Measurements from ENCODE around the gene OR2AE1.

DNA sequence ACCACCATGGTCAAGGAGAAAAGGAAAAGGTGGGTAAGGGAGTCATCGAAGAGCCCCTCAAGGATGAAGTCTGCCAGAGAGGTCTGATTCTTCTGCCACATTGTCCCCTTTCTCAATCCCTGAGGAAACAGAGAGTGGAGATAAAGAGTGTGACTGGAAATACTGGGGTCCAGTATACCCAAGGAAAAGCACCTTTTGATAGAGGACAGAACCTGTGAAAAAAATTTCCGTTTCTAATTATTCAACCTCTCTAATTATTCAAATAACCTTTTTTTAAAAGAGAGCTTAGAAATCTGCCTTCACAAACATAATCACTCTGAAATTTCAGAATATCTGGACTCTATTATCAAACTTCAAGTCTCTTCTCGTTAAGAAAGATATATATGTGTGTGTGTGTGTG is at the start of gene OR2AE1:
- TF ChIP-seq, protein P1, sequence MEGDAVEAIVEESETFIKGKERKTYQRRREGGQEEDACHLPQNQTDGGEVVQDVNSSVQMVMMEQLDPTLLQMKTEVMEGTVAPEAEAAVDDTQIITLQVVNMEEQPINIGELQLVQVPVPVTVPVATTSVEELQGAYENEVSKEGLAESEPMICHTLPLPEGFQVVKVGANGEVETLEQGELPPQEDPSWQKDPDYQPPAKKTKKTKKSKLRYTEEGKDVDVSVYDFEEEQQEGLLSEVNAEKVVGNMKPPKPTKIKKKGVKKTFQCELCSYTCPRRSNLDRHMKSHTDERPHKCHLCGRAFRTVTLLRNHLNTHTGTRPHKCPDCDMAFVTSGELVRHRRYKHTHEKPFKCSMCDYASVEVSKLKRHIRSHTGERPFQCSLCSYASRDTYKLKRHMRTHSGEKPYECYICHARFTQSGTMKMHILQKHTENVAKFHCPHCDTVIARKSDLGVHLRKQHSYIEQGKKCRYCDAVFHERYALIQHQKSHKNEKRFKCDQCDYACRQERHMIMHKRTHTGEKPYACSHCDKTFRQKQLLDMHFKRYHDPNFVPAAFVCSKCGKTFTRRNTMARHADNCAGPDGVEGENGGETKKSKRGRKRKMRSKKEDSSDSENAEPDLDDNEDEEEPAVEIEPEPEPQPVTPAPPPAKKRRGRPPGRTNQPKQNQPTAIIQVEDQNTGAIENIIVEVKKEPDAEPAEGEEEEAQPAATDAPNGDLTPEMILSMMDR (IDR thresholded peaks at IDR 0.05; ENCODE audit: poor library complexity, severe bottlenecking) = no peak
- TF ChIP-seq SMC3 (conservative IDR thresholded peaks at IDR 0.05; ENCODE audit: poor library complexity) = no peak

All from neural cell (in vitro differentiated cells).